ENCODE data around the gene SUDS3. TPM values are rescaled to one million over a fixed set of nuclear protein-coding genes. Genes with fewer than 3 reads are reported as not detected.

SUDS3 gene
- polyA plus RNA-seq, 1 donor (not counting 4 experiments of a cell fraction or from before 2014, with no cell fraction given): 32.4 TPM

GRCh38 chr12:118336123-118336522 lies 40.2 kb upstream of the SUDS3 start:
- DNase-seq (ENCODE audit: low read depth, low spot score): no peak
- H3K4me3 ChIP-seq (ENCODE audit: control insufficient read depth in 2 of 3, extremely low read depth in 1 of 3, insufficient read depth in 2 of 3, low read depth in 1 of 3, low read length in 3 of 3): no peak overlapping the region
- no peaks in the 10 kb centered on the region for H4K20me1 ChIP-seq (ENCODE audit: control insufficient read depth, extremely low read depth, insufficient read depth, low read length)
- H3K79me2 ChIP-seq (ENCODE audit: control insufficient read depth, insufficient read depth, low read length): peaks cover 18% of the 10 kb centered on the region
- H3K4me2 ChIP-seq (ENCODE audit: control insufficient read depth, extremely low read depth, insufficient read depth, low read depth, low read length): no peak overlapping the region
- no peaks in the 10 kb centered on the region for H3K4me1 ChIP-seq (ENCODE audit: control insufficient read depth, extremely low read depth, insufficient read depth, low read length)
- dilution Hi-C loops (cut with MboI; ENCODE audit: extremely low pct_ligation_motif_present, low sequenced_read_pairs): no loop called here
- TF ChIP-seq EZH2 (IDR thresholded peaks at IDR 0.05; ENCODE audit: low read length) (no peak), CTCF (optimal IDR thresholded peaks at IDR 0.05 in 1 of 3, IDR thresholded peaks at IDR 0.05 in 1 of 3, conservative IDR thresholded peaks at IDR 0.05 in 1 of 3; ENCODE audit: extremely low read depth in 1 of 3, insufficient read depth in 2 of 3, low read length in 3 of 3) (no peak)
- H3K27me3 ChIP-seq (ENCODE audit: control insufficient read depth, extremely low read depth, insufficient read depth, low read length): no peaks in the 10 kb centered on the region
- H3K9me1 ChIP-seq (ENCODE audit: control insufficient read depth, extremely low read depth, insufficient read depth, low read length): no peaks in the 10 kb centered on the region
- H3K9ac ChIP-seq (ENCODE audit: control insufficient read depth, extremely low read depth, insufficient read depth, low read length): no peak overlapping the region
- FAIRE-seq: no peak
- no peak overlapping the region for H3K27ac ChIP-seq (ENCODE audit: control insufficient read depth, insufficient read depth, low read length)
- H2AFZ ChIP-seq (ENCODE audit: control insufficient read depth, low read length): no peak overlapping the region
- no peaks in the 10 kb centered on the region for H3K36me3 ChIP-seq (ENCODE audit: control insufficient read depth in 2 of 2, extremely low read depth in 1 of 2, insufficient read depth in 2 of 2, low read length in 2 of 2)
- no peaks in the 10 kb centered on the region for H3K9me3 ChIP-seq (ENCODE audit: control insufficient read depth, low read depth, low read length)

GRCh38 chr12:118337194-118337838 lies 39.0 kb upstream of the SUDS3 start:
- Histone ChIP-seq H3K27ac (ENCODE audit: control insufficient read depth, insufficient read depth, low read length) (no peak overlapping the region), H3K36me3 (ENCODE audit: control insufficient read depth in 2 of 2, extremely low read depth in 1 of 2, insufficient read depth in 2 of 2, low read length in 2 of 2) (no peaks in the 10 kb centered on the region), H3K4me1 (ENCODE audit: control insufficient read depth, extremely low read depth, insufficient read depth, low read length) (no peaks in the 10 kb centered on the region), H2AFZ (ENCODE audit: control insufficient read depth, low read length) (no peak overlapping the region), H3K9me1 (ENCODE audit: control insufficient read depth, extremely low read depth, insufficient read depth, low read length) (no peaks in the 10 kb centered on the region), H3K79me2 (ENCODE audit: control insufficient read depth, insufficient read depth, low read length) (peaks cover 17% of the 10 kb centered on the region), H3K9me3 (ENCODE audit: control insufficient read depth, low read depth, low read length) (no peaks in the 10 kb centered on the region), H3K4me3 (ENCODE audit: control insufficient read depth in 2 of 3, extremely low read depth in 1 of 3, insufficient read depth in 2 of 3, low read depth in 1 of 3, low read length in 3 of 3) (no peak overlapping the region), H3K27me3 (ENCODE audit: control insufficient read depth, extremely low read depth, insufficient read depth, low read length) (no peaks in the 10 kb centered on the region), H4K20me1 (ENCODE audit: control insufficient read depth, extremely low read depth, insufficient read depth, low read length) (no peaks in the 10 kb centered on the region), H3K4me2 (ENCODE audit: control insufficient read depth, extremely low read depth, insufficient read depth, low read depth, low read length) (no peak overlapping the region), H3K9ac (ENCODE audit: control insufficient read depth, extremely low read depth, insufficient read depth, low read length) (no peak overlapping the region)
- FAIRE-seq (no peak), DNase-seq (ENCODE audit: low read depth, low spot score) (no peak)
- TF ChIP-seq EZH2 (IDR thresholded peaks at IDR 0.05; ENCODE audit: low read length) (no peak), CTCF (optimal IDR thresholded peaks at IDR 0.05 in 1 of 3, IDR thresholded peaks at IDR 0.05 in 1 of 3, conservative IDR thresholded peaks at IDR 0.05 in 1 of 3; ENCODE audit: extremely low read depth in 1 of 3, insufficient read depth in 2 of 3, low read length in 3 of 3) (no peak)
- dilution Hi-C loops (cut with MboI; ENCODE audit: extremely low pct_ligation_motif_present, low sequenced_read_pairs): no loop called here

Measured in keratinocyte (primary cell).